HEK293 (cell line): Measurements from ENCODE around the gene SMC3.

Source experiments
- CTCF ChIA-PET: fragments of 350-600 bp; formaldehyde crosslinking; extraction: SDS; loops from one replicate; lab custom pipeline; 2021; ENCODE audit warnings: antibody characterized with exemption; lab: Yijun Ruan, JAX
- POLR2A ChIA-PET: fragments of 300-600 bp; formaldehyde crosslinking; extraction: SDS; loops from one replicate; lab custom pipeline; 2020; ENCODE audit warnings: antibody characterized with exemption, inconsistent platforms; lab: Yijun Ruan, JAX
- H3K27ac ChIP-seq: fragments of 200-500 bp; sonication (Bioruptor generic); 2 replicates; pipeline ENCODE4 v1.5.1; 2014; ENCODE audit warnings: low read depth, low read length, control low read depth, inconsistent platforms; ENCODE audit errors: extremely low read depth
- H3K36me3 ChIP-seq, 2 experiments: fragments of 200-500 bp in 1 of 2; sonication (Bioruptor generic) in 1 of 2; 1 replicate in 1 of 2; 2 replicates in 1 of 2; pipeline ENCODE4 v1.5.1; 2014 to 2017; ENCODE audit warnings: inconsistent platforms in 2 of 2, low read length in 2 of 2; ENCODE audit not compliant: control insufficient read depth in 2 of 2, insufficient read depth in 1 of 2
- H3K4me1 ChIP-seq: fragments of 200-500 bp; sonication (Bioruptor generic); 2 replicates; pipeline ENCODE4 v1.5.1; 2014; ENCODE audit warnings: mild to moderate bottlenecking, low read length, inconsistent platforms; ENCODE audit not compliant: control insufficient read depth, insufficient read depth
- H3K4me3 ChIP-seq: 2 replicates; pipeline ENCODE4 v1.5.1; 2011; ENCODE audit warnings: low read depth, mild to moderate bottlenecking, control low read depth, low read length, moderate library complexity
- H3K9me3 ChIP-seq: fragments of 200-500 bp; sonication (Bioruptor generic); 2 replicates; pipeline ENCODE4 v1.5.1; 2014; ENCODE audit warnings: low read depth, low read length, inconsistent platforms; ENCODE audit not compliant: control insufficient read depth, insufficient read depth
- IKZF3 ChIP-seq: fragments of 450-650 bp; IDR thresholded peaks from 2 replicates; pipeline ENCODE4 v1.5.0; 2018; ENCODE audit warnings: missing biosample characterization, mild to moderate bottlenecking, missing genetic modification characterization, moderate library complexity
- KLF8 ChIP-seq: fragments of 450-650 bp; formaldehyde crosslinking; IDR thresholded peaks from 2 replicates; pipeline ENCODE4 v1.5.1; 2016; ENCODE audit warnings: missing biosample characterization, missing genetic modification characterization
- ZNF23 ChIP-seq: fragments of 450-650 bp; formaldehyde crosslinking; IDR thresholded peaks from 2 replicates; pipeline ENCODE4 v1.5.1; 2016; ENCODE audit warnings: missing biosample characterization, missing genetic modification characterization, borderline replicate concordance
- ZNF274 ChIP-seq, 2 experiments: fragments of 200-500 bp in 1 of 2; fragments of 450-650 bp in 1 of 2; sonication (Bioruptor generic) in 1 of 2; formaldehyde crosslinking in 1 of 2; IDR thresholded peaks; 2 replicates each; pipeline versions ENCODE4 v1.5.1 to v1.6.1; 2014 to 2016; ENCODE audit warnings: borderline replicate concordance in 1 of 2, inconsistent platforms in 1 of 2, low read length in 1 of 2, missing biosample characterization in 1 of 2, missing genetic modification characterization in 1 of 2
- ZNF366 ChIP-seq: fragments of 450-650 bp; formaldehyde crosslinking; conservative IDR thresholded peaks from 2 replicates; pipeline ENCODE4 v1.5.1; 2016; ENCODE audit warnings: missing biosample characterization, missing genetic modification characterization
- ZNF585B ChIP-seq: fragments of 450-650 bp; formaldehyde crosslinking; IDR thresholded peaks from 2 replicates; pipeline ENCODE4 v1.5.1; 2016; ENCODE audit warnings: missing biosample characterization, missing genetic modification characterization
- ZNF600 ChIP-seq: fragments of 450-650 bp; formaldehyde crosslinking; IDR thresholded peaks from 2 replicates; pipeline ENCODE4 v1.5.1; 2016; ENCODE audit warnings: missing biosample characterization, missing genetic modification characterization
- ZNF701 ChIP-seq: fragments of 450-650 bp; formaldehyde crosslinking; IDR thresholded peaks from 2 replicates; pipeline ENCODE4 v1.5.1; 2016; ENCODE audit warnings: missing biosample characterization, missing genetic modification characterization
- ZNF791 ChIP-seq: fragments of 450-650 bp; formaldehyde crosslinking; IDR thresholded peaks from 2 replicates; pipeline ENCODE4 v1.5.1; 2016; ENCODE audit warnings: missing biosample characterization, missing genetic modification characterization
- TF ChIP-seq, protein P1 (sequence below): fragments of 450-650 bp; formaldehyde crosslinking; IDR thresholded peaks from 2 replicates; pipeline ENCODE4 v1.5.1; 2017; ENCODE audit warnings: missing biosample characterization, missing genetic modification characterization
- TF ChIP-seq, protein P2 (sequence below): fragments of 450-650 bp; formaldehyde crosslinking; conservative IDR thresholded peaks from 2 replicates; pipeline ENCODE4 v1.5.1; 2016; ENCODE audit warnings: low read depth, missing biosample characterization, missing genetic modification characterization
- TF ChIP-seq, protein P3 (sequence below): fragments of 450-650 bp; formaldehyde crosslinking; IDR thresholded peaks from 2 replicates; pipeline ENCODE4 v1.5.1; 2016; ENCODE audit warnings: missing biosample characterization, missing genetic modification characterization

Gene SMC3

DNA sequence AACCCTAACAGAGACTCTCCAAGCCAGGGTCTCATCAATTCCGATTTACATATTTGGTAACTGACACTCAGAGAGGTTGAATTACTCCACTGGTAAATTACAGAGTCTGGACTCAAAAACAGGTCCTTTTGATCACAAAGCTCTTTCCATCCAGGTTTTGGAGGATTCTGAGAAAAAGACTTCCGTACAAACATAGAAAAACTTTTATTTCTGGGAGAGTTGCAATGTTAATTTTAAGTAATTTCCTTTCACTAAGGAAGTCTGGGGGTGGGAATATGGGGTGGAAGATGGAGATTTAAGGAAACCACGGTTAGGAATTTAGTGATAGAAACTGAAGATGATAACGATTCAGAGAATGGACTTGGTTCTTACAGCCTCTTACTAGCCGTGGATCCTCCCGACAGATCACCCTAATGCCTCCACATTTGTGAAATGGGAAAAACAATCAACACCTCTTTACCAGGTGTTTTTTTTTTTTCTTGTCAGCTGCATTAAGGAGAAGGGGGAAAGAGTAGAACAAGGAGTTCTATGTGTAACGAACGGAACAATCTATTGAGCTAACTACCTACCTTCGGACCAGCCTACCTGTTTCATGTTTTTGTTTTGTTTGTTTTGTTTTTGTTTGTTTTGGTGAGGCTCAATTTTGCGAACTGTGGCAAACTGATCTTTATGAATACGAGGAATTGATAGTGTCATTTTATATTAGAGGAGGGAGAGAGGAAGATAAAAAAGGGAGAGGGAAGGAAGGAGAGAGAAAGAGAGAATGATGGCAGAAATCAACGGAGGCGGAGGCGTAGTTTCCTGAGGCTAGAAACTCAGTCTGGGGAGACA is 74.9 kb downstream of the SMC3 start (continued):
- TF ChIP-seq ZNF600 (tag by site-specific recombination) (peak; percentile 70), KLF8 (tag by site-specific recombination) (no peak), ZNF585B (tag by site-specific recombination) (no peak), ZNF23 (tag by site-specific recombination) (no peak)
- TF ChIP-seq, protein P1, sequence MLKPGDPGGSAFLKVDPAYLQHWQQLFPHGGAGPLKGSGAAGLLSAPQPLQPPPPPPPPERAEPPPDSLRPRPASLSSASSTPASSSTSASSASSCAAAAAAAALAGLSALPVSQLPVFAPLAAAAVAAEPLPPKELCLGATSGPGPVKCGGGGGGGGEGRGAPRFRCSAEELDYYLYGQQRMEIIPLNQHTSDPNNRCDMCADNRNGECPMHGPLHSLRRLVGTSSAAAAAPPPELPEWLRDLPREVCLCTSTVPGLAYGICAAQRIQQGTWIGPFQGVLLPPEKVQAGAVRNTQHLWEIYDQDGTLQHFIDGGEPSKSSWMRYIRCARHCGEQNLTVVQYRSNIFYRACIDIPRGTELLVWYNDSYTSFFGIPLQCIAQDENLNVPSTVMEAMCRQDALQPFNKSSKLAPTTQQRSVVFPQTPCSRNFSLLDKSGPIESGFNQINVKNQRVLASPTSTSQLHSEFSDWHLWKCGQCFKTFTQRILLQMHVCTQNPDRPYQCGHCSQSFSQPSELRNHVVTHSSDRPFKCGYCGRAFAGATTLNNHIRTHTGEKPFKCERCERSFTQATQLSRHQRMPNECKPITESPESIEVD: peak; percentile 55
- TF ChIP-seq, protein P2, sequence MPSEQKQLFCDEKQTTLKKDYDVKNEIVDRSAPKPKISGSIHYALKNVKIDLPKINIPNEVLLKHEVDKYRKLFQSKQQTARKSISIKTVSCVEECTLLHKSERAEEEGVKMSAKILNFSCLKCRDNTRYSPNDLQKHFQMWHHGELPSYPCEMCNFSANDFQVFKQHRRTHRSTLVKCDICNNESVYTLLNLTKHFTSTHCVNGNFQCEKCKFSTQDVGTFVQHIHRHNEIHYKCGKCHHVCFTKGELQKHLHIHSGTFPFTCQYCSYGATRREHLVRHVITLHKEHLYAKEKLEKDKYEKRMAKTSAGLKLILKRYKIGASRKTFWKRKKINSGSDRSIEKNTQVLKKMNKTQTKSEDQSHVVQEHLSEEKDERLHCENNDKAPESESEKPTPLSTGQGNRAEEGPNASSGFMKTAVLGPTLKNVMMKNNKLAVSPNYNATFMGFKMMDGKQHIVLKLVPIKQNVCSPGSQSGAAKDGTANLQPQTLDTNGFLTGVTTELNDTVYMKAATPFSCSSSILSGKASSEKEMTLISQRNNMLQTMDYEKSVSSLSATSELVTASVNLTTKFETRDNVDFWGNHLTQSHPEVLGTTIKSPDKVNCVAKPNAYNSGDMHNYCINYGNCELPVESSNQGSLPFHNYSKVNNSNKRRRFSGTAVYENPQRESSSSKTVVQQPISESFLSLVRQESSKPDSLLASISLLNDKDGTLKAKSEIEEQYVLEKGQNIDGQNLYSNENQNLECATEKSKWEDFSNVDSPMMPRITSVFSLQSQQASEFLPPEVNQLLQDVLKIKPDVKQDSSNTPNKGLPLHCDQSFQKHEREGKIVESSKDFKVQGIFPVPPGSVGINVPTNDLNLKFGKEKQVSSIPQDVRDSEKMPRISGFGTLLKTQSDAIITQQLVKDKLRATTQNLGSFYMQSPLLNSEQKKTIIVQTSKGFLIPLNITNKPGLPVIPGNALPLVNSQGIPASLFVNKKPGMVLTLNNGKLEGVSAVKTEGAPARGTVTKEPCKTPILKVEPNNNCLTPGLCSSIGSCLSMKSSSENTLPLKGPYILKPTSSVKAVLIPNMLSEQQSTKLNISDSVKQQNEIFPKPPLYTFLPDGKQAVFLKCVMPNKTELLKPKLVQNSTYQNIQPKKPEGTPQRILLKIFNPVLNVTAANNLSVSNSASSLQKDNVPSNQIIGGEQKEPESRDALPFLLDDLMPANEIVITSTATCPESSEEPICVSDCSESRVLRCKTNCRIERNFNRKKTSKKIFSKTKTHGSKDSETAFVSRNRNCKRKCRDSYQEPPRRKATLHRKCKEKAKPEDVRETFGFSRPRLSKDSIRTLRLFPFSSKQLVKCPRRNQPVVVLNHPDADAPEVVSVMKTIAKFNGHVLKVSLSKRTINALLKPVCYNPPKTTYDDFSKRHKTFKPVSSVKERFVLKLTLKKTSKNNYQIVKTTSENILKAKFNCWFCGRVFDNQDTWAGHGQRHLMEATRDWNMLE: no peak

DNA sequence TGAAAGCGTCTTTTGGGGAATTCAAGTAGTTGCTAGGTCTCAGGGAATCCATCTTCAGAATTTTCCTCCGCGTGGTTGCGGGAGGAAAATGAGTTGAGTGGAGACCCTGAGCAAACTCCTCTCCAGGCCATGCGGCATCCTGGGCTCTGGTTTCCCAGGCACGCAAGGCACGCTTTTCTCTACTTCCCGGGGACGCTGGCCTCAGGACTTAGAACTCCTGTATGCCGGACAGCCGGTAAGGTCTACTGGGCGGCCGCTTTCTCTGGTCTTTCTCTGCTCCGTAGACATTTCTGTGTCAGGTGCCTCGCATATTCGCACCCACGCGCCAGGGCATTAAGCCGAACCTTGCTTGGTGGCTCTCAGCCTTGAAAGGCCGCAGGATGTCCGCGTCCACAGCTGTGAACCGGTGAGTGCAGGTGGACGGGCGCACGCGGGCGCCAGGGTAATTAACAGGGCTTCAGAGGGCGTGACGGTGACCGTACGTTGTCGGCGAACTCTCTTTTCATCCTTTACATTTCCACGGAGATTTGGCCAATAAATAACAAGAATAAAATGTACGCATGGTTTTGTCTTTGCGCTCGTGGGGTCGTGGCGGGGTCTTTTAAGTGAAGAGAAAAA is 75.6 kb downstream of the SMC3 start:
- CTCF ChIA-PET: no interaction called here
- H3K27ac ChIP-seq: peak overlapping the region; percentile 86; the same call in 1 of the 2 replicates
- peaks cover 36% of the 10 kb centered on the region for H3K4me1 ChIP-seq
- no peaks in the 10 kb centered on the region for H3K9me3 ChIP-seq
- TF ChIP-seq ZNF791 (tag by site-specific recombination): no peak
- peak; percentile 66; the same call in 1 of the 2 replicates for TF ChIP-seq IKZF3 (tag by site-specific recombination)
- no peak for TF ChIP-seq ZNF274 (IDR thresholded peaks at IDR 0.05; ENCODE audit: low read length)
- TF ChIP-seq ZNF274 (tag by site-specific recombination; IDR thresholded peaks at IDR 0.05; ENCODE audit: borderline replicate concordance): no peak
- TF ChIP-seq, protein P3, sequence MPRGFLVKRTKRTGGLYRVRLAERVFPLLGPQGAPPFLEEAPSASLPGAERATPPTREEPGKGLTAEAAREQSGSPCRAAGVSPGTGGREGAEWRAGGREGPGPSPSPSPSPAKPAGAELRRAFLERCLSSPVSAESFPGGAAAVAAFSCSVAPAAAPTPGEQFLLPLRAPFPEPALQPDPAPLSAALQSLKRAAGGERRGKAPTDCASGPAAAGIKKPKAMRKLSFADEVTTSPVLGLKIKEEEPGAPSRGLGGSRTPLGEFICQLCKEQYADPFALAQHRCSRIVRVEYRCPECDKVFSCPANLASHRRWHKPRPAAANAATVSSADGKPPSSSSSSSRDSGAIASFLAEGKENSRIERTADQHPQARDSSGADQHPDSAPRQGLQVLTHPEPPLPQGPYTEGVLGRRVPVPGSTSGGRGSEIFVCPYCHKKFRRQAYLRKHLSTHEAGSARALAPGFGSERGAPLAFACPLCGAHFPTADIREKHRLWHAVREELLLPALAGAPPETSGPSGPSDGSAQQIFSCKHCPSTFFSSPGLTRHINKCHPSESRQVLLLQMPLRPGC (tag by site-specific recombination): no peak
- peak; percentile 4; the same call in 1 of the 2 replicates for TF ChIP-seq ZNF366 (tag by site-specific recombination)
- no peak for TF ChIP-seq ZNF701 (tag by site-specific recombination)
- TF ChIP-seq, all 188 proteins: peak for 2
- H3K36me3 ChIP-seq: no peaks in the 10 kb centered on the region
- POLR2A ChIA-PET: interaction anchor here (1.2 kb wide), 2 partner anchors 29 to 338 kb away, joined by 4 read pairs; partner anchors contain the start of gene SMNDC1
- H3K4me3 ChIP-seq: no peak overlapping the region
